ENCODE measurements around the gene KIAA1671.

GRCh38 chr22:25086902-25087282, 134.4 kb downstream of the KIAA1671 start:
- no peak for TF ChIP-seq CTCF (IDR thresholded peaks at IDR 0.05)
- TF ChIP-seq POLR2A (IDR thresholded peaks at IDR 0.05; ENCODE audit: low read depth): no peak
- TF ChIP-seq POLR2AphosphoS5 (IDR thresholded peaks at IDR 0.05): no peak
- TF ChIP-seq EP300 (IDR thresholded peaks at IDR 0.05): no peak

Data from esophagus muscularis mucosa (tissue), 4 donors.